Colonic mucosa (tissue), 4 donors: Measurements from ENCODE around the gene CCRL2. TPM values are rescaled to one million over a fixed set of nuclear protein-coding genes. Genes with fewer than 3 reads are reported as not detected.
A peak's percentile ranks its signal among the peaks of the same experiment; 100 is the strongest.

Experiments
- DNase-seq: peaks from one replicate; pipeline ENCODE4 v3.0.0-alpha.2; 2020
- H3K27ac ChIP-seq: fragments of 200-600 bp; one replicate; pipeline ENCODE4 v1.8.0; 2021
- H3K27me3 ChIP-seq: fragments of 200-600 bp; one replicate; pipeline ENCODE4 v1.8.0; 2021
- H3K36me3 ChIP-seq: fragments of 200-600 bp; one replicate; pipeline ENCODE4 v1.8.0; 2021
- H3K4me1 ChIP-seq: fragments of 200-600 bp; one replicate; pipeline ENCODE4 v1.8.0; 2021; ENCODE audit warnings: mild to moderate bottlenecking
- H3K4me3 ChIP-seq: fragments of 200-600 bp; one replicate; pipeline ENCODE4 v1.8.0; 2021
- H3K9ac ChIP-seq, 2 donors: one replicate each; pipeline ENCODE4 v1.7.0; 2013; ENCODE audit warnings: control low read depth in 2 of 2, low read depth in 2 of 2, low read length in 2 of 2
- H3K9me3 ChIP-seq: fragments of 200-600 bp; one replicate; pipeline ENCODE4 v1.8.0; 2021
- CTCF ChIP-seq: fragments of 200-600 bp; IDR thresholded peaks from one replicate; pipeline ENCODE4 v1.8.0; 2022; ENCODE audit warnings: antibody characterized with exemption, mild to moderate bottlenecking
- intact Hi-C: fragments of 100-400 bp; cut with DNase I; formaldehyde crosslinking; loops from one replicate; pipeline ENCODE4 v1.14.1; 2022
- total RNA-seq, 2 donors: library from RNA; stranded (reverse); fragmentation: NEBNext Ultra II Directional in 1 of 2; extraction: Animal tissue kit (Norgen Biotek cat#: 25700) in 1 of 2; gene quantifications; one replicate each; pipeline ENCODE4 v1.2.1, GENCODE V29; 2021
- donor health status: healthy.
- donor health status: DM: no; HTN: no; CAD: no.
- donor health status: DM: no; HTN: no; CAD: no.

Gene CCRL2
- total RNA-seq, 2 donors from 2014 or later, result 10.9 to 17.6 TPM

GRCh38 chr3:46369151-46369550, 37.9 kb upstream of the CCRL2 start:
- no peak for TF ChIP-seq CTCF
- no peak overlapping the region for H3K27ac ChIP-seq
- intact Hi-C loops, result no loop called here
- no peaks in the 10 kb centered on the region for H3K9me3 ChIP-seq
- H3K9ac ChIP-seq, result no peak overlapping the region
- no peaks in the 10 kb centered on the region for H3K36me3 ChIP-seq
- no peaks in the 10 kb centered on the region for H3K4me1 ChIP-seq
- no peaks in the 10 kb centered on the region for H3K27me3 ChIP-seq
- DNase-seq, result no peak
- H3K4me3 ChIP-seq, result no peak overlapping the region

GRCh38 chr3:46369675-46370132, 37.4 kb upstream of the CCRL2 start:
- Histone ChIP-seq H3K4me3 (no peak overlapping the region), H3K36me3 (no peaks in the 10 kb centered on the region), H3K27me3 (no peaks in the 10 kb centered on the region), H3K9ac (no peak overlapping the region), H3K27ac (peak overlapping the region; percentile 4), H3K9me3 (no peaks in the 10 kb centered on the region), H3K4me1 (no peaks in the 10 kb centered on the region)
- intact Hi-C loops, result loop anchor here (5.0 kb wide), 2 partner anchors 92 to 287 kb away; no protein-coding TSS in a partner anchor
- no peak for DNase-seq
- no peak for TF ChIP-seq CTCF

- Histone ChIP-seq H3K4me3 (no peak within 1 kb of the TSS), H3K27ac (peak within 1 kb of the TSS; percentile 7), H3K36me3 (no peaks in the 10 kb centered on the region), H3K9me3 (no peaks in the 10 kb centered on the region), H3K9ac (peak within 1 kb of the TSS in 1 of 2 donors; percentile 9), H3K4me1 (no peaks in the 10 kb centered on the region), H3K27me3 (no peaks in the 10 kb centered on the region)
- no peak for DNase-seq
- no peak for TF ChIP-seq CTCF
- intact Hi-C loops, result loop anchor here (5.0 kb wide), 2 partner anchors 94 to 289 kb away; no protein-coding TSS in a partner anchor
Measured at GRCh38 chr3:46370839-46371518, 36.1 kb upstream of the CCRL2 start, which contains the start of gene CCR5. Gene CCR5 (plus strand): TSS chr3:46370946. CDS start chr3:46372903, 1,957 bp downstream.

GRCh38 chr3:46371519-46372340, 35.3 kb upstream of the CCRL2 start:
- intact Hi-C loops, result loop anchor here (5.0 kb wide), 2 partner anchors 94 to 289 kb away; no protein-coding TSS in a partner anchor
- Histone ChIP-seq H3K9me3 (no peaks in the 10 kb centered on the region), H3K4me3 (no peak overlapping the region), H3K27ac (peak overlapping the region; percentile 7), H3K9ac (peak overlapping the region in 1 of 2 donors; percentile 9), H3K27me3 (no peaks in the 10 kb centered on the region), H3K4me1 (no peaks in the 10 kb centered on the region), H3K36me3 (no peaks in the 10 kb centered on the region)
- no peak for DNase-seq
- TF ChIP-seq CTCF, result no peak

- Histone ChIP-seq H3K4me3 (no peak overlapping the region), H3K27ac (no peak overlapping the region), H3K27me3 (no peaks in the 10 kb centered on the region), H3K9me3 (no peaks in the 10 kb centered on the region), H3K4me1 (no peaks in the 10 kb centered on the region), H3K9ac (no peak overlapping the region), H3K36me3 (no peaks in the 10 kb centered on the region)
- peak; percentile 19 for TF ChIP-seq CTCF
- DNase-seq, result no peak
- intact Hi-C loops, result loop anchor here (5.0 kb wide), 2 partner anchors 95 to 290 kb away; no protein-coding TSS in a partner anchor
Measured at GRCh38 chr3:46372492-46373359, 34.3 kb upstream of the CCRL2 start.
